GM18951 (cell line): Measurements from ENCODE around the gene AGPAT3.

Experiments
- POLR2A ChIP-seq: IDR thresholded peaks from 4 replicates; pipeline ENCODE4 v1.6.1; 2011; ENCODE audit warnings: mild to moderate bottlenecking; ENCODE audit not compliant: insufficient read length, insufficient read depth; ENCODE audit errors: extremely low read depth
- in situ Hi-C: fragments of 300-500 bp; cut with MboI; formaldehyde crosslinking; loops from one replicate; pipeline ENCODE4 v1.12.0; 2022; ENCODE audit warnings: low sequenced_read_pairs, mixed read lengths, inconsistent platforms; ENCODE audit not compliant: unreplicated experiment

The AGPAT3 gene

GRCh38 chr21:43933680-43934079, 68.7 kb downstream of the AGPAT3 start:
- TF ChIP-seq POLR2A, result no peak
- in situ Hi-C loops, result no loop called here

DNA sequence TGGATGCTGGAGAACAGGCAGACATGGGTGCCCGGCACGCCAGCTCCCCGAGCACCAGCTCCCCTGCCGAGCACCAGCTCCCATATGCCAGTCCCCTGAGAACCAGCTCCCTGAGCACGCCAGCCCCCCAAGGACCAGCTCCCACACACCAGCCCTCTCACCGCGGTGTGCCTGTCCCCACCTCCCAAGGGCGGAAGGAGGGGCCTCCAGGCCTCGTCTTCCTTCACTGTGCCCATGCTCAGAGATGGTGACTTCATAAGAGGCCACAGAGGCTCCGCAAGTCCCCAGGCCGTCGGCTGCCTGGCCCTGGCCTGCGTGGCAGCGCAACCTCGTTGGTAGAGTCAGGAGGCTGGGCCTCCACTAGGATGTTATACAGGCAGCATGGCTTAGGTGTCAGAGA, 69.1 kb downstream of the AGPAT3 start:
- TF ChIP-seq POLR2A, result no peak
- in situ Hi-C loops, result no loop called here

GRCh38 chr21:43934716-43935705, 70.0 kb downstream of the AGPAT3 start:
- no peak for TF ChIP-seq POLR2A
- in situ Hi-C loops, result no loop called here

- no peak for TF ChIP-seq POLR2A
- in situ Hi-C loops, result no loop called here
Observed at GRCh38 chr21:43935711-43936110, 70.7 kb downstream of the AGPAT3 start.

DNA sequence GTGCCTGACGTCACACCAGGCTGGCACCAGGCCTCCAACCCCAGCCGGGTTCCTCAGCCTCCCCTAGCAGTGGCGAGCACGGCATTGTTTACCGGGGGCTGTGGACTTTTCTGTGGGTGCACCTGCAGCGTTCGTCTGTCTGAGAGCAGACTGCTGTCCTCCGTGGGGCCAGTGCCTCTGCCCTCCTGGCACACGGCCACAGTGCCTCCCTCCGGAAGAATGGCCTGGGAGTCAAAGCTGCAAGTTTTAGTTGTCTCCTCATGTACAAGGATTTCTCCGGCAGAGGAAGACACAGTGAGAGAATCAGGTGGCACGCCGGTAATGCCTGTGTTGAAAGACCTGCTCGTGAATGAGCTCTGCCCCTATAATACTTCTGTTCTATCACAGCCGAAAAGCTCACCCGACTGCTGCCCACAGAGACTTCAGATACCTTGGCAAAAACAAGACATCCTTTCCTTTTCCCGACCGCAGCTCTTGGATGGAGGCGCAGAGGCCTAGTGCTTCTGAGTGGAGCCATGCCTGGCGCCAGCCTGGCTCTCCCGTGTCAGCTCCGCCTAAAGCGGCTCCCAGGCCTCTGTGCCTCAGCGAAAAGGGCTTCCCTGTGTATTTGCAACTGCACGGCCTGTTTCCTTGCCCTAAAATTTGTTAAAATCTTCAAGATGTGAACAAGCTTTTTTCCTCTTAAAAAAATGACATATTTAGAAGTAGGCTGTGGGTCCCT, 71.4 kb downstream of the AGPAT3 start:
- in situ Hi-C loops, result no loop called here

GRCh38 chr21:43937051-43937832, 72.2 kb downstream of the AGPAT3 start:
- TF ChIP-seq POLR2A, result no peak
- in situ Hi-C loops, result no loop called here

More for the DNA sequence above, 71.4 kb downstream of the AGPAT3 start:
- no peak for TF ChIP-seq POLR2A

DNA sequence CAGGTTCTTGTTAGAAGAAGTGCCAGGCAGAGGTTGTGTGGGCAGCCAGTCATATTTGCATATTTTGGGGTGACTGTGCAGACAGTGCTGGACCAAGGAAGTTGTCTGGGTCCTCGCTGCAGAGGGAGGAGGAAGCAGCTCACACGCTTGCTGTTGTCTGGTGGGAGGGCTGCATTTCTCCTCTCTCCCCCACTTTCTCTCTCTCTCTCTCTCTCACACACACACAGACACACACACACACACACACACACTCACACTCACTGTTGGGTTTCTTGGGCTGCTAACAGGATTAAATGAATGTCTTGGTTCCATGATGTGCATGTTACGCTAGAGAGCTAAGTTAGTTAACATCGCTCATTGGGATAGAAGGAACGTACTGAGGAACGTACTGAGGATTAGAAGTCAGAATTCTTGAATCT, 72.9 kb downstream of the AGPAT3 start:
- in situ Hi-C loops, result no loop called here
- no peak for TF ChIP-seq POLR2A

DNA sequence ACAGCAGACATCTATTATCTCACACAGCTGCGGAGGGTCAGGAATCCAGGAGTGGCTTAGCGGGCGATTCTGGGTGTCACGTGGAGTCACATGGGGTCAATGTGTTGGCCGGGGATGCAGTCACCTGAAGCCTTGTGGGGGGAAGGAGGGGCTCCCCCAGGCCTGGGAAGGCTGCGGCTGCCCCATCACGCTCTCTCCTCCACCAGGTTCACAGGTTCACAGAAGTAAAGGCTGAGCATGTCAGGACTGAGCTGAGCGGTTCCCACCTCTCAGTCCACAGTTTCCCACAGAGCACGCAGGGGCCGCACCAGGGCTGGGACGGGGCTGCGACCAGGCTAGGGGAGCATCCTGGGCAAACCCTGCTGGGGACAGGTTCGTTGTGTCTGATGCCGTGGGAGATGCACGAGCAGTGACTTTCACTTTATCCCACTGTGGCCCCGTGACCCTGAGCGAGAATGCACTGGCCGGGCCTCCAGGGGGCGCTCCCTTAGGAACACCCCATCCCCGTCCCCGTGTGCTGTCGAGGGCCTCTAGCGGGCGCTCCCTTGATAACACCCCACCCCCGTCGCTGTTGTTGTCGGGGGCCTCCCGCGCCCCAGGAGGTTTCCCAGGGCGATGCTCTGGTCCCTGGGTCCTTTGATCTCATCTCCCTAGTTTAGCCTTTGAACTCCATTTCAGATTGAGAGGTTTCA, 73.9 kb downstream of the AGPAT3 start:
- in situ Hi-C loops, result no loop called here

DNA sequence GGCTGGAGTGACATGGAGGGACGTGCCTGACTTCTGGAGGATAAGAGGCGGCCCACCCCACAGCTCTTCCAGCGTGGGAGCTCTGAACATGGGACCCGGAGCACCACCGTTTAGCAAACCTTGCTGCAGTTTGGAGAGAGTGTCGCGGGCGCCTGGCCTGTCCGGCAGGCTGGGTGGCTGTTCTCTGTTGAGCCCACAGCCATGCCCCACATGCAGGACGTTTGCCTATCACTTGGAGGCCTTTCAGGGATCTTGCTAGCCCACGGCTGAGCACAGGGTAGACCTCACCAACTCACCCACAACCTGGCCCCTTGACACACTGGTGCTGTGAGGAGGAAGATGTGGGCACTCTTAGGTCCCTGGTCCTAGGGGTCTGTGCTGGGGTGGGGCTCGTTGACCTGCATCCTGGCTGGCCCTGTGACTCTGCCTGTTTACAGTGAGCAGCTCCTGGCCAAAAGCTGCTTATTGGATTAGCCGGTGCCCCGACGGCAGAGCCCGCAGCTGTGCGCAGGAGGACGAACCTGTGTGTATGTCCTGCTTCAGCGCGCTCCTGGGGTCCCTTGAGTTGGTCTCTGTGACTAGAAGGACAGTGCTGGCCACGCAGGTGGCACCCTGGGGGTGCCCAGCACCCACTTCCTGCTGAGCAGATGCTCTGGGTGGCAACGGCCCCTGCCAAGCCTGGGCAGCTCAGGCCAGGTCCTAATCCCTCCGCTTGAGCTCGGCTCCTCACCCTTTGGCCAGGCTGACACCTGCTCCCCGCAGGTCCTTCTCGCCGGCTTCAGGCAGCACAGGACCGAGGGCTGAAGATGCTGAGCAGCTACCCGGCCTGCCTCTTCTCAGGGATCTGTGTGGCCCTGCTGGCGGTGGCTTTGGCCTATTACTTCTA, 74.7 kb downstream of the AGPAT3 start:
- in situ Hi-C loops, result loop anchor here (10.0 kb wide), 1 partner anchor 105 kb away; no protein-coding TSS in a partner anchor
- TF ChIP-seq POLR2A, result no peak

More for the DNA sequence above, 73.9 kb downstream of the AGPAT3 start:
- TF ChIP-seq POLR2A, result peak; percentile 39

DNA sequence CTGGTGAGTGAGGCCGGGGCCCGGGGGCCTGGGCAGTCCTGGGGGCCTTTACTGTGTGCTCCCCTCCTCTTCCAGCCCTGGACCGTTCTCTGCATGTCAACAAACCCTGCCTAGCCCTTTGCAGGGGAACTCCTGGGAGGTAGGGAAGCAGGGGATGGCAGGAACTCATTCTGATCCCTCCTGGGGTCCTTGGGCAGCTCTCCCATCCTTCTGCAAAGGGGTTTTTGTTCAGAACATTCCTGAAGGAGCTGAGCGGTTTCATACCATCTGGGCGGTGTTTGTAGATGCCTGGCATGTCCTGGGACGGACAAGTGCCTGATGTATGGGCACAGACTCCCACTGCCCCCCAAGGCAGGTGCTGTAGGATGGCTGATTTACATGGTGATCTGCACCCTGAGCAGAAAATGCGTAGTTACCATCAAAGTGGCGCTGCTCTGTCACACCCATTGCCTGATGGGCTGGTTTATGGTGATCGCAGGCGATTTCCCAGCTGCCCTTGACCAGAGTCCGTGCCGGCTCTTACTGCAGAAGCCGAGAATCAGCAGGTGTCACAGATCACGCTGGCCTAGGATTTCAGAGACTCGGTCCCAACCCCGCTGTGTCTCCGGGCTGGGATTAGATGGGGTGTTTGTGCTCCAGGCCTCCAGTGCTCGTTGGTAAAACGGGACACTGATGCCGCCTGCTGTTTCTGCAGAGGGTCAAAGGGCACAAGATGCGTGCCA, 75.5 kb downstream of the AGPAT3 start:
- in situ Hi-C loops, result loop anchor here (10.0 kb wide), 1 partner anchor 106 kb away; no protein-coding TSS in a partner anchor
- no peak for TF ChIP-seq POLR2A

DNA sequence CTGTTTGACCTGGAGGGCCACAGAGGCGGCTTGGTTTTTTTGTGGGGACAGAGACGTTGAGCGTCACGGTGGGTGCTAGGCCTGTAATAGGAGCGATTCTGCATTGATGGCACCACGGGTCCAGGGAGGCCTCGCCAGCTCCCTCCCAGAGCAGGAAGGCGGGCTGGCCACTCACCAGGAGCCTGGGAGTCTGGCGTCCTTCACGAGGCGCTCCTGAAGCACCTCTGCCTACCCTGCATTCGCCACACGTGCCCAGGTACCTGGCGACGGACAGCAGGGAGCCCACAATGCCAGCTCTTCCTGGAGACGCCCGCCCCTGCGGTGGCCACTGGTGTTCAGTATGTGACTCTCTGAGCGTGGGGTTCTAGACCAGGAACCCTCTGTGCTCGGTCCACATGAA, 77.2 kb downstream of the AGPAT3 start:
- no peak for TF ChIP-seq POLR2A
- in situ Hi-C loops, result loop anchor here (10.0 kb wide), 1 partner anchor 107 kb away; no protein-coding TSS in a partner anchor
